Measurements from ENCODE around the gene CERS2. TPM values are rescaled to one million over a fixed set of nuclear protein-coding genes. Genes with fewer than 3 reads are reported as not detected.

CERS2 gene
- total and polyA plus RNA-seq, 9 donors: 91.9 to 339 (median 156) TPM

DNA sequence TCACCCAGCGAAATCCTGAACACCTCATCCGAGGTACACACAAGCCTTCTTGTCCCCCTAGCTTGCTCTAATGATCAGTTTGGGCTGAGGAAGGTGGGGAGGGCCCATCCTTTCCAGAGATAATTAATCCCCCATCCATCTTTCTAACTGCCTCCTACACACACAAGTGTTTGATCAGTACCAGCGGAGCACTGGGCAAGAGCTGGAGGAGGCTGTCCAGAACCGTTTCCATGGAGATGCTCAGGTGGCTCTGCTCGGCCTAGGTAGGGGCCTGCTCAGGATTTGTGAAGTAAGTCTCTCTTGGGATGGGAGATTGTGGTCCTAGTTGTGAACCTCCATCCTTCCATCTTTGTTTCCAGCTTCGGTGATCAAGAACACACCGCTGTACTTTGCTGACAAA lies 13.3 kb upstream of the CERS2 start:
- H3K27me3 ChIP-seq: no peaks in the 10 kb centered on the region
- no peak overlapping the region for H3K27ac ChIP-seq
- TF ChIP-seq CTCF (IDR thresholded peaks at IDR 0.05): no peak
- no peak for TF ChIP-seq EP300 (IDR thresholded peaks at IDR 0.05)
- TF ChIP-seq POLR2A (IDR thresholded peaks at IDR 0.05): no peak
- no peak for DNase-seq
- no peaks in the 10 kb centered on the region for H3K4me1 ChIP-seq (ENCODE audit: insufficient read depth)
- WGBS, 3 donors: 74 to 82% (median 75%) methylated on average over 7 of the region's 7 CpGs
- H3K36me3 ChIP-seq: no peaks in the 10 kb centered on the region
- no peak overlapping the region for H3K4me3 ChIP-seq
- intact Hi-C loops (cut with DNase I): no loop called here
- H3K9me3 ChIP-seq: no peaks in the 10 kb centered on the region

GRCh38 chr1:150985179-150985825 lies 10.7 kb upstream of the CERS2 start:
- H3K27ac ChIP-seq: no peak overlapping the region
- H3K9me3 ChIP-seq: no peaks in the 10 kb centered on the region
- H3K4me3 ChIP-seq: no peak overlapping the region
- H3K27me3 ChIP-seq: no peaks in the 10 kb centered on the region
- 88 to 97% (median 96%) methylated on average over 2 of the region's 2 CpGs for WGBS, 3 donors
- no peak for TF ChIP-seq CTCF (IDR thresholded peaks at IDR 0.05)
- intact Hi-C loops (cut with DNase I): no loop called here
- H3K4me1 ChIP-seq (ENCODE audit: insufficient read depth): no peaks in the 10 kb centered on the region
- no peak for DNase-seq
- H3K36me3 ChIP-seq: no peaks in the 10 kb centered on the region

DNA sequence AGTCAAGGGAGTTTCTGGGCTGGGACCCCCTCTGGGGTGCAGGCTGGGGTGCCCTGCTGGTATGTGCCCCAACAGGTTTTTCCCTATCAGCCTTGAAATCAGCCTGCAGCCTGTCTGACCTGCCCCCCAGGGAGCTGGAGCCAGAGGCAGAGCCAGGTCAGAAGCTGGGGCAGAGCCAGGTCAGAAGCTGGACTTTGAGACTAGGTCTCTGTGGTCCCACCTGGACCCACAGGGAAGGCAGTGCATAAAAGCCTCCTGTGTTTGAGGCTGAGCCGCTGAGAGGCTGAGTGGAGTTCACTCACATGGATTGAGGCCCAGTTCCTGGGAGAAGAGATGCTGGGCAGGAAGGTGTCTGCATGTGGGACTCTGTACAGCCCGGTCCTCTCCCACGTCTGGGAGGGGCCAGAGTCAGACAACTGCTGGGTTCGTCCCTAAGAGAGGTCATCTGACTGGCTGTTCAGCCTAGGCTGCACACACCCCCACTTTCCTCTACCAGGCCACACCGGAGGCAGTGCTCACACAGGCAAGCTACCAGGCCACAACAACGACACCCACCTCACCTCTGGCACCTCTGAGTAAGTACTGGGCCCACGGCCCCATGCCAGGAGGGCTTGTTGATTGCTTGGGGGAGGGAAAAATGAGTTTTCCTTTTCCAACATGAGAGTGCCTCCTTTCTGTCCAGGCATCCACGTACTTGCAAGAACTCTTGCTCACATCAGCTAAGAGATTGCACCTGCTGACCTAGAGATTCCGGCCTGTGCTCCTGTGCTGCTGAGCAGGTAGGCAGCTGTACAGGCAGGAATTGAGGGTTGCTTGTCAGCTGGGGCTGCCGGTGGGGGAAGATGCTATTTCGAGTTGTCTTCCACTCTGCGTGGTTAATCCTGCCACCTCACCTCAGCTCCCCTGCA lies 7.4 kb upstream of the CERS2 start, which contains the start of gene ANXA9:
ANXA9 (plus strand) TSS at position 488 of the 908 bp plus-strand sequence. CDS start 814 bp downstream, outside the sequence.
- Histone ChIP-seq H3K27ac (no peak within 1 kb of the TSS), H3K36me3 (no peaks in the 10 kb centered on the region), H3K4me1 (ENCODE audit: insufficient read depth) (peaks cover 6% of the 10 kb centered on the region), H3K4me3 (no peak within 1 kb of the TSS), H3K27me3 (no peaks in the 10 kb centered on the region), H3K9me3 (no peaks in the 10 kb centered on the region)
- intact Hi-C loops (cut with DNase I): no loop called here
- 37 to 48% (median 47%) methylated on average over 12 of the region's 12 CpGs for WGBS, 3 donors
- TF ChIP-seq POLR2A (IDR thresholded peaks at IDR 0.05) (no peak), CTCF (IDR thresholded peaks at IDR 0.05) (no peak), EP300 (IDR thresholded peaks at IDR 0.05) (no peak)
- DNase-seq: peak in 1 of 5 donors; percentile 49

GRCh38 chr1:150981177-150981804 lies 6.7 kb upstream of the CERS2 start:
- 79 to 87% (median 86%) methylated on average over 6 of the region's 6 CpGs for WGBS, 3 donors
- no peak for DNase-seq
- TF ChIP-seq EP300 (IDR thresholded peaks at IDR 0.05) (no peak), CTCF (IDR thresholded peaks at IDR 0.05) (no peak), POLR2A (IDR thresholded peaks at IDR 0.05) (no peak)
- Histone ChIP-seq H3K27me3 (no peaks in the 10 kb centered on the region), H3K36me3 (no peaks in the 10 kb centered on the region), H3K9me3 (no peaks in the 10 kb centered on the region), H3K4me1 (ENCODE audit: insufficient read depth) (peaks cover 6% of the 10 kb centered on the region), H3K4me3 (no peak overlapping the region), H3K27ac (no peak overlapping the region)
- intact Hi-C loops (cut with DNase I): no loop called here
